Ascending aorta (tissue), 2 donors: Measurements from ENCODE around the gene SLC12A8. TPM values are rescaled to one million over a fixed set of nuclear protein-coding genes. Genes with fewer than 3 reads are reported as not detected.

ENCODE experiments used
- DNase-seq, 2 donors: peaks; one replicate each; pipeline ENCODE4 v3.0.0-alpha.2; 2019; ENCODE audit warnings: low spot score in 2 of 2
- H3K27ac ChIP-seq, 2 donors: fragments of 200-600 bp; sonication (generic); one replicate each; pipeline ENCODE4 v1.5.1; 2016 to 2017; ENCODE audit warnings: mild to moderate bottlenecking in 1 of 2
- H3K27me3 ChIP-seq: fragments of 200-600 bp; sonication (generic); one replicate; pipeline ENCODE4 v1.5.1; 2017
- H3K36me3 ChIP-seq, 2 donors: fragments of 200-600 bp; sonication (generic); one replicate each; pipeline ENCODE4 v1.5.1; 2016
- H3K4me1 ChIP-seq, 2 donors: fragments of 200-600 bp; sonication (generic); one replicate each; pipeline ENCODE4 v1.5.1; 2016 to 2017; ENCODE audit warnings: mild to moderate bottlenecking in 1 of 2
- H3K4me3 ChIP-seq, 2 donors: fragments of 200-600 bp; sonication (generic); one replicate each; pipeline ENCODE4 v1.5.1; 2016 to 2017; ENCODE audit warnings: mild to moderate bottlenecking in 1 of 2
- H3K9me3 ChIP-seq, 2 donors: fragments of 200-600 bp; sonication (generic); one replicate each; pipeline ENCODE4 v1.5.1; 2016
- intact Hi-C: fragments of 100-400 bp; cut with DNase I; formaldehyde crosslinking; loops from one replicate; pipeline ENCODE4 v1.15.1; 2023
- total RNA-seq: library from RNA; depleted of rRNA; stranded (reverse); fragments of >200 nt; gene quantifications from one replicate; pipeline ENCODE4 v1.1.0, GENCODE V29; 2016
- TF ChIP-seq, protein P1 (sequence below), 3 experiments: fragments of 200-600 bp in 2 of 3; fragments of 450-650 bp in 1 of 3; sonication (generic) in 2 of 3; IDR thresholded peaks; one replicate each; pipeline ENCODE4 v1.5.1; 2016 to 2019; ENCODE audit warnings: antibody characterized with exemption in 3 of 3, mild to moderate bottlenecking in 1 of 3, moderate library complexity in 1 of 3

Gene SLC12A8
- total RNA-seq, 1 donor from 2014 or later, result not detected

DNA sequence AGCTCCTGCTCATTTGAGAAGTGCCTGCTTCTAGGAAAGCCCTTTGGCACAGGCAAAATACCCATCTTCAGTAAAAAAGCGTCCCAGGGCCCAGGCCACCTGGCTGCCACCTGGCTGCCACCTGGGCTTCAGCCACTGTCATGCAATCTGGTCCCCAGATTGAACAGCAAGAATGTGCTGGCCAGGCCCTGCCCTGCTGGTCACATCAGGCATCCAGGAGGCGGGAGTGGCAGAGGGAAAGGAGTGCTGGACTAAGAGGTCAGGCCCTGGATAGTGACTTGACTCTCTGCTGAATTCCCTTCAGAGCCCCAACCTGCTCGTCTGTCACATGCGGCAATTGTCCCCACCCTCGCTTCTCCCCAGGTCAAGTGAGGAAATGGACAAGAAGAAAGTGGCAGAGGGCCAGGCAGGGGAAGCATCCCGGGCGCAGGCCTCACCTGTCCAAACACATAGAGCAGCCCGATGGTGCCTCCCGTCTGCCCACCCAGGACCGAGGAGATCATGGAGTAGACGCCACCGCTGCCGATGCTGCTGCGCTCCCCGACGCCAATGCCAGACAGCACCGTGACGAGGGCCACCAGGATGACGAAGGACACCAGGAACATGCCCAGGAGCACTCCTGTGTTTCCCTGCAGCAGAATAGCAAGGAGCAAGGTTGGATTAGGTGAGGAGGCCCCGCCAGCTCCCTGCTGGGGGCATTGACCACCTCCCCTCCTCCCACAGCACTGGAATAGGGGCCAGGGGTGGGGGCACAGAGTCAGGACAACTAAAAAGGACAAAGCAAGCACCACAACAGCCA lies 25.5 kb downstream of the SLC12A8 start:
- H3K27me3 ChIP-seq, result no peaks in the 10 kb centered on the region
- DNase-seq, result no peak
- intact Hi-C loops, result no loop called here
- H3K27ac ChIP-seq, result no peak overlapping the region
- no peaks in the 10 kb centered on the region for H3K4me1 ChIP-seq
- TF ChIP-seq, protein P1, sequence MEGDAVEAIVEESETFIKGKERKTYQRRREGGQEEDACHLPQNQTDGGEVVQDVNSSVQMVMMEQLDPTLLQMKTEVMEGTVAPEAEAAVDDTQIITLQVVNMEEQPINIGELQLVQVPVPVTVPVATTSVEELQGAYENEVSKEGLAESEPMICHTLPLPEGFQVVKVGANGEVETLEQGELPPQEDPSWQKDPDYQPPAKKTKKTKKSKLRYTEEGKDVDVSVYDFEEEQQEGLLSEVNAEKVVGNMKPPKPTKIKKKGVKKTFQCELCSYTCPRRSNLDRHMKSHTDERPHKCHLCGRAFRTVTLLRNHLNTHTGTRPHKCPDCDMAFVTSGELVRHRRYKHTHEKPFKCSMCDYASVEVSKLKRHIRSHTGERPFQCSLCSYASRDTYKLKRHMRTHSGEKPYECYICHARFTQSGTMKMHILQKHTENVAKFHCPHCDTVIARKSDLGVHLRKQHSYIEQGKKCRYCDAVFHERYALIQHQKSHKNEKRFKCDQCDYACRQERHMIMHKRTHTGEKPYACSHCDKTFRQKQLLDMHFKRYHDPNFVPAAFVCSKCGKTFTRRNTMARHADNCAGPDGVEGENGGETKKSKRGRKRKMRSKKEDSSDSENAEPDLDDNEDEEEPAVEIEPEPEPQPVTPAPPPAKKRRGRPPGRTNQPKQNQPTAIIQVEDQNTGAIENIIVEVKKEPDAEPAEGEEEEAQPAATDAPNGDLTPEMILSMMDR (IDR thresholded peaks at IDR 0.05), result no peak
- no peak overlapping the region for H3K4me3 ChIP-seq
- no peaks in the 10 kb centered on the region for H3K9me3 ChIP-seq
- no peaks in the 10 kb centered on the region for H3K36me3 ChIP-seq

DNA sequence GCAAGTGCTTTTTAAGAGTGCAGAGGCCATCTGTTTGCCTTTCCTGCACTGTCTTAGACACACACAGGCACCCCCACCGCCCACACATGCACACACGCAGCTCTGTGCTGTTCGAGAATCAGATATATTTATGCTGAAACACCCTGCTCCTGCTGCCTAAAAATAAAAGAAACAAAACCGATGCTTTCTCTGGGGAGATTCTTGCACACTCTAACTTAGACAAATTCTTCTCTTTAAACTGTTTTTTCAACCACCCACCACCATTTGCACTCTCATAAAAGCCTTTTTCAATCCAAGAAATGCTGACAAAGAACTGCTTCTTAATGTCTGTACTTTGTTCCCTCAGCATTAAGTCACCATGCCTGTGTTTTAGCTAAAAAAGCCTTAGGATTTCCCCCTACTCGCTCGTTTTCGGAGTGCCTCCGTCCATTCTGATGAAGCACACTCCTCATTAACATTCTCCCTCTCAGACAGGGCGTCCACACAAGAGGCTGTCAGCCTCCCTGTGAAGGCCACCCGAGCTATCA lies 26.2 kb downstream of the SLC12A8 start:
- no peaks in the 10 kb centered on the region for H3K27me3 ChIP-seq
- H3K27ac ChIP-seq, result no peak overlapping the region
- DNase-seq, result no peak
- H3K4me1 ChIP-seq, result no peaks in the 10 kb centered on the region
- H3K9me3 ChIP-seq, result no peaks in the 10 kb centered on the region
- TF ChIP-seq, protein P1 (IDR thresholded peaks at IDR 0.05), result no peak
- H3K4me3 ChIP-seq, result no peak overlapping the region
- intact Hi-C loops, result no loop called here
- no peaks in the 10 kb centered on the region for H3K36me3 ChIP-seq

DNA sequence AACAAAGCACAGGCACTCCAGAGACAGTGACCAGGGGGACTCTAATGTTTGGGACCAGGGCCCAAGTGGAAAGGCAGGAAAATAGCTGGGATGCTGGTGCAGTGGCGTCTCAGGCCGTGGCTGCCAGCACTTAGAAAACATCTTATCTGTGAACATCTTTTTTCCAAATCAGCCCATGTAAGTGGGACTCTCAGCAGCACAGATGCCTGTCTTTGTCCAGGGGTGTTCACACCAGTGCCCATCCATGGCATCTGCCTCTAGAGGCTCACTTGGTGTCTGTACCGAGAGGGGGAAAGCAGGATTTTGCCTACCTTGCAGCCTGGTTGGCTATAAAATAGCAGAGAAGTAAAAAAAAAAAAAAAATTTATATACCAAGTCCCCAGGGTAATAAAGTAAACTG lies 26.7 kb downstream of the SLC12A8 start:
- Histone ChIP-seq H3K27ac (no peak overlapping the region), H3K36me3 (no peaks in the 10 kb centered on the region), H3K27me3 (no peaks in the 10 kb centered on the region), H3K9me3 (no peaks in the 10 kb centered on the region), H3K4me1 (no peaks in the 10 kb centered on the region), H3K4me3 (no peak overlapping the region)
- TF ChIP-seq, protein P1 (IDR thresholded peaks at IDR 0.05), result no peak
- DNase-seq, result no peak
- intact Hi-C loops, result no loop called here

DNA sequence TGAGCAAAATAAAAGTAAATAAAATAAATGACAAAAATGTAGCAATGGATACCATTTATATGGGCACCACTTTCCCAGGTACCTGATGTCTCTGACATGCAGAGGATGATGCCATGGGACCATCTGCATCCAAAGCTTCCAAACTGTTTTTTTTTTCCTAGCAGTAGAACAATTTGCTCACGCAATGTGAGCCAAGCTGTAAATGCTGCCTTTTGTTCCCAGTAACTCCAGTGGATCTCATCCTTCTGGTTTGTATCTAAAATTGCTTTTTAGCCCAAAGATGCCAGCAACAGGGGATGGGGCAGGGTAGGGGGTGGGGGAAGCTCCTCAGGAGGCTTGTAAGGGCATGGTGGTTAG lies 32.7 kb downstream of the SLC12A8 start:
- intact Hi-C loops, result no loop called here
- no peak for DNase-seq
- no peak overlapping the region for H3K27ac ChIP-seq
- H3K27me3 ChIP-seq, result no peaks in the 10 kb centered on the region
- H3K36me3 ChIP-seq, result no peaks in the 10 kb centered on the region
- no peak overlapping the region for H3K4me3 ChIP-seq
- H3K9me3 ChIP-seq, result no peaks in the 10 kb centered on the region
- H3K4me1 ChIP-seq, result no peaks in the 10 kb centered on the region
- TF ChIP-seq, protein P1 (IDR thresholded peaks at IDR 0.05), result no peak

DNA sequence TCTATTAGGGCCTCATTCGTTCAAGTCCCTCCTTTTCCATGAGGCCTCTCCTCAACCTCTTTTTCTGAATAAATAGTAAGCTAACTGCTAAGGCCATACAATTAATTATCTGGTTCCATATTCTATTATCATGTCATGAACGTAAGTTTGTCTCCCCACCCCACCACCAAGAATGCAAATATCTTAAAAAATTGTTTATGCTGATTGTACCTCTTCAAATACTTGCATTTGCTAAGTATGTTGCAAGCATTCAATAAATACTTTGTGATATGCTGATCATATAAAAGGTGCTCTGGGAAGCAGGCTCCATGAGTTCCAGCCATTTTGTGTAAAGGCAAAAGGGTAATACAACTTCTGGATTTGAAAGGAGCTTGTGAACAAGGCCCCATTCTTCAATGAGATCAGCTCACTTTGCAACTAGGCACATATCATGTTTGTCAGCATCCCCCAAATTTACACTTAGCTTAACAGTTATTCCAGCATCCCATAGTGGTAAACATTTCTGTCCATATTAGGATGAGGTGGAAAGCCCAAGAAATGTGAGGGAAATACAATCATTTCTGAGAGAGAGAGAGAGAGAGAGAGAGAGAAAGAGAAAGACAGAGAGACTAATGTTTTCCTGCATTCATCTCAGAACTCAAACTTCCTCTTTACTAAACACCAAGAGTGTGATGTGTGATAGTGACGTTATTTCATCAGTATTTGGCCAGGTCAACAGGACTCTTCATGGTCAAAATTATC lies 33.2 kb downstream of the SLC12A8 start:
- DNase-seq, result no peak
- H3K36me3 ChIP-seq, result no peaks in the 10 kb centered on the region
- no peak overlapping the region for H3K4me3 ChIP-seq
- H3K27me3 ChIP-seq, result no peaks in the 10 kb centered on the region
- no peaks in the 10 kb centered on the region for H3K4me1 ChIP-seq
- intact Hi-C loops, result no loop called here
- H3K9me3 ChIP-seq, result no peaks in the 10 kb centered on the region
- H3K27ac ChIP-seq, result no peak overlapping the region
- TF ChIP-seq, protein P1 (IDR thresholded peaks at IDR 0.05), result no peak
